Neural progenitor cell (in vitro differentiated cells): Measurements from ENCODE around the gene TMEM247.

ENCODE experiments used
- CTCF ChIP-seq: fragments of 200-600 bp; sonication (generic); IDR thresholded peaks from 2 replicates; pipeline ENCODE4 v1.5.1; 2017; ENCODE audit warnings: antibody characterized with exemption, mild to moderate bottlenecking
- EZH2 ChIP-seq: fragments of 200-600 bp; sonication (generic); IDR thresholded peaks from 2 replicates; pipeline ENCODE4 v1.6.1; 2017; ENCODE audit warnings: antibody characterized with exemption, mild to moderate bottlenecking, moderate library complexity
- EZH2phosphoT487 ChIP-seq: fragments of 200-600 bp; sonication (generic); IDR thresholded peaks from 2 replicates; pipeline ENCODE4 v1.6.1; 2017; ENCODE audit warnings: antibody characterized with exemption

GRCh38 chr2:46436800-46437199, 42.6 kb upstream of the TMEM247 start:
- no peak for TF ChIP-seq CTCF
- TF ChIP-seq EZH2 = no peak
- TF ChIP-seq EZH2phosphoT487 = no peak
